ENCODE results near the gene CHTF18. TPM values are rescaled to one million over a fixed set of nuclear protein-coding genes. Genes with fewer than 3 reads are reported as not detected.

The CHTF18 gene
- total RNA-seq, 1 donor from 2014 or later = 20.2 TPM

Other genes starting within 250 kb of the CHTF18 start
- gene PRR35, start 228.2 kb upstream of the CHTF18 start, total RNA-seq = not detected
- 0.12 TPM for gene NHLRC4, start 221.6 kb upstream of the CHTF18 start, total RNA-seq
- 21.0 TPM for gene PIGQ, start 218.7 kb upstream of the CHTF18 start, total RNA-seq
- gene RAB40C, start 198.6 kb upstream of the CHTF18 start, total RNA-seq = 15.5 TPM
- gene WFIKKN1, start 157.6 kb upstream of the CHTF18 start, total RNA-seq = 0.08 TPM
- gene METTL26, start 152.3 kb upstream of the CHTF18 start, total RNA-seq = 40.2 TPM
- 20.3 TPM for gene MCRIP2, start 146.8 kb upstream of the CHTF18 start, total RNA-seq
- 17.9 TPM for gene WDR90, start 139.3 kb upstream of the CHTF18 start, total RNA-seq
- gene RHOT2, start 120.5 kb upstream of the CHTF18 start, total RNA-seq = 58.7 TPM
- 1.0 TPM for gene RHBDL1, start 112.9 kb upstream of the CHTF18 start, total RNA-seq
- gene STUB1, start 108.2 kb upstream of the CHTF18 start, total RNA-seq = 87.5 TPM
- 31.7 TPM for gene JMJD8, start 104.3 kb upstream of the CHTF18 start, total RNA-seq
- gene WDR24, start 98.2 kb upstream of the CHTF18 start, total RNA-seq = 7.4 TPM
- 15.1 TPM for gene FBXL16, start 82.8 kb upstream of the CHTF18 start, total RNA-seq
- gene METRN, start 73.5 kb upstream of the CHTF18 start, total RNA-seq = 9.6 TPM
- 24.1 TPM for gene ANTKMT, start 67.5 kb upstream of the CHTF18 start, total RNA-seq
- gene CCDC78, start 62.2 kb upstream of the CHTF18 start, total RNA-seq = 0.40 TPM
- 2.7 TPM for gene HAGHL, start 61.5 kb upstream of the CHTF18 start, total RNA-seq
- gene CIAO3, start 47.6 kb upstream of the CHTF18 start, total RNA-seq = 18.1 TPM
- 2.8 TPM for gene MSLN, start 27.9 kb upstream of the CHTF18 start, total RNA-seq
- gene RPUSD1, start 239 bp upstream of the CHTF18 start, total RNA-seq = 14.4 TPM
- not detected for gene GNG13, start 12.1 kb downstream of the CHTF18 start, total RNA-seq
- gene LMF1, start 182.4 kb downstream of the CHTF18 start, total RNA-seq = 11.4 TPM
- gene SOX8, start 193.2 kb downstream of the CHTF18 start, total RNA-seq = 0.16 TPM